Measurements from ENCODE around the gene DIS3L2.

DNA sequence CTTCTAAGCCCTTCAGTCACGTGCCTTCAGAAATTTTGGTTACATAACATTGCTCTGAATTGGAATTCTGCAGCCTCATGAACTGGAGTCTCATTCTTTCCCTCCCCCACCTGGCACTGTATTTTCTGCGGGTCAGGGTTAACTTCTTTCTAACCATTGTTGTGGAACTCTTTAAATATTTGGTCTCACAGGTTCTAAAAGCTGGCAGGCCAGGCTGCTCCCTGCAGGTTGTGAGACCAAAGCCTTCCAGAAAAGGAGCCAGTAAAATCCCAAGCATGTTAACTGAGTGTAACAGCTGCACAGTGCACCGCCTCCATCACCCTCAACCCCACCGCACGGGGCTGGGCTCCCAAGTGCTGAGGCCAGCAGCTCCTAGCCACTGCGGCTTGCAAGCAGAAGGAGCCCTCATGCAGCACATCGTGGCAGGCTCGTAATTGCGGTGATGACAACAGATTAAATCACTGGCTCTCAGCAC, 243.0 kb downstream of the DIS3L2 start:
- TF ChIP-seq POLR2A (IDR thresholded peaks at IDR 0.05) (no peak), POLR2AphosphoS5 (IDR thresholded peaks at IDR 0.05) (no peak), EP300 (IDR thresholded peaks at IDR 0.05) (no peak)
- TF ChIP-seq, protein P1, sequence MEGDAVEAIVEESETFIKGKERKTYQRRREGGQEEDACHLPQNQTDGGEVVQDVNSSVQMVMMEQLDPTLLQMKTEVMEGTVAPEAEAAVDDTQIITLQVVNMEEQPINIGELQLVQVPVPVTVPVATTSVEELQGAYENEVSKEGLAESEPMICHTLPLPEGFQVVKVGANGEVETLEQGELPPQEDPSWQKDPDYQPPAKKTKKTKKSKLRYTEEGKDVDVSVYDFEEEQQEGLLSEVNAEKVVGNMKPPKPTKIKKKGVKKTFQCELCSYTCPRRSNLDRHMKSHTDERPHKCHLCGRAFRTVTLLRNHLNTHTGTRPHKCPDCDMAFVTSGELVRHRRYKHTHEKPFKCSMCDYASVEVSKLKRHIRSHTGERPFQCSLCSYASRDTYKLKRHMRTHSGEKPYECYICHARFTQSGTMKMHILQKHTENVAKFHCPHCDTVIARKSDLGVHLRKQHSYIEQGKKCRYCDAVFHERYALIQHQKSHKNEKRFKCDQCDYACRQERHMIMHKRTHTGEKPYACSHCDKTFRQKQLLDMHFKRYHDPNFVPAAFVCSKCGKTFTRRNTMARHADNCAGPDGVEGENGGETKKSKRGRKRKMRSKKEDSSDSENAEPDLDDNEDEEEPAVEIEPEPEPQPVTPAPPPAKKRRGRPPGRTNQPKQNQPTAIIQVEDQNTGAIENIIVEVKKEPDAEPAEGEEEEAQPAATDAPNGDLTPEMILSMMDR (IDR thresholded peaks at IDR 0.05): no peak
